ENCODE results near the gene KDM2B. TPM values are rescaled to one million over a fixed set of nuclear protein-coding genes. Genes with fewer than 3 reads are reported as not detected.

The KDM2B gene
- polyA plus RNA-seq (2013, experiment 1 of 4), result 105 TPM
- 120 TPM for polyA plus RNA-seq (2013, experiment 2 of 4)
- 93.7 TPM for polyA plus RNA-seq (2013, experiment 3 of 4)
- polyA plus RNA-seq (2013, experiment 4 of 4), result 98.5 TPM

- no peaks in the 10 kb centered on the region for H3K27me3 ChIP-seq (ENCODE audit: control insufficient read depth, insufficient read depth, low read length, poor library complexity, severe bottlenecking)
- H3K4me3 ChIP-seq (ENCODE audit: insufficient read depth, low read depth, low read length), result peak within 1 kb of the TSS; percentile 93
- H3K27ac ChIP-seq (ENCODE audit: insufficient read depth, low read depth, low read length, poor library complexity, severe bottlenecking), result peak within 1 kb of the TSS; percentile 92
- no peaks in the 10 kb centered on the region for H3K36me3 ChIP-seq (ENCODE audit: control insufficient read depth, insufficient read depth, low read length)
- H3K9me3 ChIP-seq (ENCODE audit: control insufficient read depth, low read length), result no peaks in the 10 kb centered on the region
- peaks cover 13% of the 10 kb centered on the region for H3K4me1 ChIP-seq (ENCODE audit: control insufficient read depth, insufficient read depth, low read length)
- 0 to 1% methylated on average over 23 of the region's 23 CpGs for WGBS, 2 experiments
These were observed at the start of gene KDM2B for GRCh38 chr12:121580959-121581685. Gene KDM2B, minus strand, starts transcription at chr12:121581023. Its CDS starts 112 bp downstream, at chr12:121580911.

GRCh38 chr12:121628536-121628935, 47.7 kb upstream of the KDM2B start:
- no peaks in the 10 kb centered on the region for H3K9me3 ChIP-seq (ENCODE audit: control insufficient read depth, low read length)
- no peak overlapping the region for H3K27ac ChIP-seq (ENCODE audit: insufficient read depth, low read depth, low read length, poor library complexity, severe bottlenecking)
- H3K4me3 ChIP-seq (ENCODE audit: insufficient read depth, low read depth, low read length), result no peak overlapping the region
- no peaks in the 10 kb centered on the region for H3K36me3 ChIP-seq (ENCODE audit: control insufficient read depth, insufficient read depth, low read length)
- H3K27me3 ChIP-seq (ENCODE audit: control insufficient read depth, insufficient read depth, low read length, poor library complexity, severe bottlenecking), result no peaks in the 10 kb centered on the region
- H3K4me1 ChIP-seq (ENCODE audit: control insufficient read depth, insufficient read depth, low read length), result peaks cover 31% of the 10 kb centered on the region
- 92 to 97% methylated on average over 5 of the region's 5 CpGs for WGBS, 2 experiments

GRCh38 chr12:121628037-121628436, 47.2 kb upstream of the KDM2B start:
- no peaks in the 10 kb centered on the region for H3K36me3 ChIP-seq (ENCODE audit: control insufficient read depth, insufficient read depth, low read length)
- no peaks in the 10 kb centered on the region for H3K27me3 ChIP-seq (ENCODE audit: control insufficient read depth, insufficient read depth, low read length, poor library complexity, severe bottlenecking)
- no peaks in the 10 kb centered on the region for H3K9me3 ChIP-seq (ENCODE audit: control insufficient read depth, low read length)
- 58 to 65% methylated on average over 7 to 8 of the region's 8 CpGs for WGBS, 2 experiments
- H3K4me1 ChIP-seq (ENCODE audit: control insufficient read depth, insufficient read depth, low read length), result peaks cover 28% of the 10 kb centered on the region
- peak overlapping the region; percentile 73 for H3K4me3 ChIP-seq (ENCODE audit: insufficient read depth, low read depth, low read length)
- H3K27ac ChIP-seq (ENCODE audit: insufficient read depth, low read depth, low read length, poor library complexity, severe bottlenecking), result no peak overlapping the region

- H3K36me3 ChIP-seq (ENCODE audit: control insufficient read depth, insufficient read depth, low read length), result no peaks in the 10 kb centered on the region
- peaks cover 24% of the 10 kb centered on the region for H3K4me1 ChIP-seq (ENCODE audit: control insufficient read depth, insufficient read depth, low read length)
- H3K27me3 ChIP-seq (ENCODE audit: control insufficient read depth, insufficient read depth, low read length, poor library complexity, severe bottlenecking), result no peaks in the 10 kb centered on the region
- WGBS, 2 experiments, result 0 to 1% methylated on average over 53 of the region's 53 CpGs
- H3K4me3 ChIP-seq (ENCODE audit: insufficient read depth, low read depth, low read length), result peak overlapping the region; percentile 73
- peak overlapping the region; percentile 74 for H3K27ac ChIP-seq (ENCODE audit: insufficient read depth, low read depth, low read length, poor library complexity, severe bottlenecking)
- no peaks in the 10 kb centered on the region for H3K9me3 ChIP-seq (ENCODE audit: control insufficient read depth, low read length)
These were observed 46.2 kb upstream of the KDM2B start for GRCh38 chr12:121626853-121627640.

GRCh38 chr12:121626087-121626852, 45.4 kb upstream of the KDM2B start, which contains the start of gene ORAI1:
Gene ORAI1, plus strand, starts transcription at chr12:121626530.
- Histone ChIP-seq H3K9me3 (ENCODE audit: control insufficient read depth, low read length) (no peaks in the 10 kb centered on the region), H3K4me1 (ENCODE audit: control insufficient read depth, insufficient read depth, low read length) (peaks cover 24% of the 10 kb centered on the region), H3K36me3 (ENCODE audit: control insufficient read depth, insufficient read depth, low read length) (no peaks in the 10 kb centered on the region), H3K27me3 (ENCODE audit: control insufficient read depth, insufficient read depth, low read length, poor library complexity, severe bottlenecking) (no peaks in the 10 kb centered on the region), H3K27ac (ENCODE audit: insufficient read depth, low read depth, low read length, poor library complexity, severe bottlenecking) (peak within 1 kb of the TSS; percentile 76), H3K4me3 (ENCODE audit: insufficient read depth, low read depth, low read length) (peak within 1 kb of the TSS; percentile 73)
- 2 to 3% methylated on average over 92 of the region's 92 CpGs for WGBS, 2 experiments

GRCh38 chr12:121620333-121620891, 39.6 kb upstream of the KDM2B start:
- Histone ChIP-seq H3K27me3 (ENCODE audit: control insufficient read depth, insufficient read depth, low read length, poor library complexity, severe bottlenecking) (no peaks in the 10 kb centered on the region), H3K9me3 (ENCODE audit: control insufficient read depth, low read length) (no peaks in the 10 kb centered on the region), H3K27ac (ENCODE audit: insufficient read depth, low read depth, low read length, poor library complexity, severe bottlenecking) (peak overlapping the region; percentile 55), H3K36me3 (ENCODE audit: control insufficient read depth, insufficient read depth, low read length) (no peaks in the 10 kb centered on the region), H3K4me1 (ENCODE audit: control insufficient read depth, insufficient read depth, low read length) (no peaks in the 10 kb centered on the region), H3K4me3 (ENCODE audit: insufficient read depth, low read depth, low read length) (no peak overlapping the region)
- 41 to 45% methylated on average over 7 to 8 of the region's 8 CpGs for WGBS, 2 experiments

- 97 to 98% methylated on average over 5 of the region's 5 CpGs for WGBS, 2 experiments
- Histone ChIP-seq H3K4me1 (ENCODE audit: control insufficient read depth, insufficient read depth, low read length) (no peaks in the 10 kb centered on the region), H3K4me3 (ENCODE audit: insufficient read depth, low read depth, low read length) (no peak overlapping the region), H3K9me3 (ENCODE audit: control insufficient read depth, low read length) (no peaks in the 10 kb centered on the region), H3K27me3 (ENCODE audit: control insufficient read depth, insufficient read depth, low read length, poor library complexity, severe bottlenecking) (no peaks in the 10 kb centered on the region), H3K36me3 (ENCODE audit: control insufficient read depth, insufficient read depth, low read length) (no peaks in the 10 kb centered on the region), H3K27ac (ENCODE audit: insufficient read depth, low read depth, low read length, poor library complexity, severe bottlenecking) (no peak overlapping the region)
These were observed 37.9 kb upstream of the KDM2B start for GRCh38 chr12:121618659-121619233.

- Histone ChIP-seq H3K9me3 (ENCODE audit: control insufficient read depth, low read length) (no peaks in the 10 kb centered on the region), H3K36me3 (ENCODE audit: control insufficient read depth, insufficient read depth, low read length) (no peaks in the 10 kb centered on the region), H3K4me3 (ENCODE audit: insufficient read depth, low read depth, low read length) (no peak overlapping the region), H3K27ac (ENCODE audit: insufficient read depth, low read depth, low read length, poor library complexity, severe bottlenecking) (no peak overlapping the region), H3K27me3 (ENCODE audit: control insufficient read depth, insufficient read depth, low read length, poor library complexity, severe bottlenecking) (no peaks in the 10 kb centered on the region), H3K4me1 (ENCODE audit: control insufficient read depth, insufficient read depth, low read length) (no peaks in the 10 kb centered on the region)
- WGBS, 2 experiments, result 87 to 89% methylated on average over 9 of the region's 9 CpGs
These were observed 34.1 kb upstream of the KDM2B start for GRCh38 chr12:121614872-121615467.

GRCh38 chr12:121613462-121613861, 32.6 kb upstream of the KDM2B start:
- Histone ChIP-seq H3K27me3 (ENCODE audit: control insufficient read depth, insufficient read depth, low read length, poor library complexity, severe bottlenecking) (no peaks in the 10 kb centered on the region), H3K4me3 (ENCODE audit: insufficient read depth, low read depth, low read length) (no peak overlapping the region), H3K27ac (ENCODE audit: insufficient read depth, low read depth, low read length, poor library complexity, severe bottlenecking) (no peak overlapping the region), H3K9me3 (ENCODE audit: control insufficient read depth, low read length) (no peaks in the 10 kb centered on the region), H3K4me1 (ENCODE audit: control insufficient read depth, insufficient read depth, low read length) (no peaks in the 10 kb centered on the region), H3K36me3 (ENCODE audit: control insufficient read depth, insufficient read depth, low read length) (no peaks in the 10 kb centered on the region)
- WGBS, 2 experiments, result 93 to 95% methylated on average over 6 to 7 of the region's 7 CpGs
